Mucosa of descending colon (tissue), 3 donors: ENCODE measurements around the gene E2F2. TPM values are rescaled to one million over a fixed set of nuclear protein-coding genes. Genes with fewer than 3 reads are reported as not detected.
A peak's percentile ranks its signal among the peaks of the same experiment; 100 is the strongest.
"Not testable (repeated sequence)": the region's sequence is repeated elsewhere in the genome, so short reads cannot be mapped to it uniquely, and the experiment has no call there.

ENCODE experiments used
- ATAC-seq: fragments of 200-7000 bp; cut with Tn5 transposase; one replicate; pipeline ENCODE4 v1.9.1; 2020; ENCODE audit warnings: mild to moderate bottlenecking, moderate library complexity
- DNase-seq, 3 donors: peaks; one replicate each; pipeline ENCODE4 v3.0.0-alpha.2; 2020
- H3K36me3 ChIP-seq: fragments of 200-600 bp; one replicate; pipeline ENCODE4 v1.8.0; 2021; ENCODE audit warnings: low read depth, mild to moderate bottlenecking
- H3K4me1 ChIP-seq: fragments of 200-600 bp; one replicate; pipeline ENCODE4 v1.8.0; 2021; ENCODE audit warnings: low read depth, mild to moderate bottlenecking
- H3K4me3 ChIP-seq: fragments of 200-600 bp; one replicate; pipeline ENCODE4 v1.8.0; 2021; ENCODE audit warnings: mild to moderate bottlenecking
- H3K9me3 ChIP-seq: fragments of 200-600 bp; one replicate; pipeline ENCODE4 v1.8.0; 2021; ENCODE audit warnings: mild to moderate bottlenecking
- CTCF ChIP-seq: fragments of 200-600 bp; IDR thresholded peaks from one replicate; pipeline ENCODE4 v1.8.0; 2022; ENCODE audit warnings: antibody characterized with exemption, mild to moderate bottlenecking
- intact Hi-C, 2 donors: fragments of 100-400 bp; cut with DNase I in 1 of 2; cut with micrococcal nuclease in 1 of 2; formaldehyde crosslinking; loops; one replicate each; pipeline versions ENCODE4 v1.11.0 to v1.11.1; 2022; cut with DNase I, micrococcal nuclease
- total RNA-seq, 3 donors: library from RNA; stranded (reverse); fragmentation: NEBNext Ultra II Directional in 2 of 3; extraction: Animal tissue kit (Norgen Biotek cat#: 25700) in 2 of 3; gene quantifications; one replicate each; pipeline versions ENCODE4 v1.2.1 to v1.2.4, GENCODE V29; 2021 to 2023
- donor health status: DM: no; HTN: no; CAD: no; lungs with moderate emphysema.
- donor health status: DM: no; HTN: no; CAD: no.
- donor health status: DM: no; HTN: yes; CAD: no.

Gene E2F2
- total RNA-seq, 3 donors from 2014 or later: 8.6 to 18.0 (median 14.5) TPM

DNA sequence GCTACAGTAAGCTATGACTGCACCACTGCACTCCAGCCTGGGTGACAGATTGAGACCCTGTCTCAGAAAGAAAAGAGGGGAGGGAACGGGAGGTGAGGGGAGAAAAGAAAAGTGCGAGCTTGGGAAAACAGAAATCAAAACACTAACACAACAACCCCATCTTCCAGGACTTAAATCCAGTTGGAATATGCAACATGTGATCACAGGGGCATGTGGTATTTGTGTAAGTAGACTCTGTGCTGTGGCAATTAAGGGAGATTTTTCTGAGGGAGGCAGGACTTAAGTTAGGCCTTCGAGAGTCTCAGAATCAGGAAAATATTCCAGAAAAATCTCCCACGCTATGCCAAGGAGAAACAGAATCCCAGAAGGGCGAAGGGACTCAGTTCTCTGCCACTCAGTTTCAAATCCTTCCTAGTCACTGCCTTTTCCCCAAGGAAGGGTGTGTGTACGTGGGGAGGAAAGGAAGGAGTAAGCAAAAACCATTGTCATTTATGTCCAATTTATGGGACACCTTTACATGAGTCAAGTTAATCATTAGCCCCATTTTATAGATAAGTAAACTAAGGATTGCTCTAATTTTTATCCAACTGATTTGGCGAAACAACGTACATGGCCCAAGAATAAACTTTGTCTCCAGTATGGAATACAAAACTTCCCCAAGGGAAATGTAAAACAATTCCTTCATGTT is 16.0 kb upstream of the E2F2 start:
- intact Hi-C loops: no loop called here
- no peaks in the 10 kb centered on the region for H3K9me3 ChIP-seq
- H3K4me1 ChIP-seq: peaks cover 31% of the 10 kb centered on the region
- ATAC-seq (peak; percentile 77), DNase-seq (peak in 1 of 3 donors; percentile 52)
- TF ChIP-seq CTCF: no peak
- H3K36me3 ChIP-seq: no peaks in the 10 kb centered on the region
- H3K4me3 ChIP-seq: no peak overlapping the region

GRCh38 chr1:23545851-23546250 is 14.8 kb upstream of the E2F2 start:
- no peak for TF ChIP-seq CTCF
- DNase-seq (peak in 2 of 3 donors; percentile 58 to 66), ATAC-seq (peak; percentile 36)
- no peak overlapping the region for H3K4me3 ChIP-seq
- peaks cover 31% of the 10 kb centered on the region for H3K4me1 ChIP-seq
- intact Hi-C loops: loop anchor here in 1 of 2 donors (2.0 kb wide), 1 partner anchor 91 kb away; no protein-coding TSS in a partner anchor
- H3K36me3 ChIP-seq: no peaks in the 10 kb centered on the region
- no peaks in the 10 kb centered on the region for H3K9me3 ChIP-seq

DNA sequence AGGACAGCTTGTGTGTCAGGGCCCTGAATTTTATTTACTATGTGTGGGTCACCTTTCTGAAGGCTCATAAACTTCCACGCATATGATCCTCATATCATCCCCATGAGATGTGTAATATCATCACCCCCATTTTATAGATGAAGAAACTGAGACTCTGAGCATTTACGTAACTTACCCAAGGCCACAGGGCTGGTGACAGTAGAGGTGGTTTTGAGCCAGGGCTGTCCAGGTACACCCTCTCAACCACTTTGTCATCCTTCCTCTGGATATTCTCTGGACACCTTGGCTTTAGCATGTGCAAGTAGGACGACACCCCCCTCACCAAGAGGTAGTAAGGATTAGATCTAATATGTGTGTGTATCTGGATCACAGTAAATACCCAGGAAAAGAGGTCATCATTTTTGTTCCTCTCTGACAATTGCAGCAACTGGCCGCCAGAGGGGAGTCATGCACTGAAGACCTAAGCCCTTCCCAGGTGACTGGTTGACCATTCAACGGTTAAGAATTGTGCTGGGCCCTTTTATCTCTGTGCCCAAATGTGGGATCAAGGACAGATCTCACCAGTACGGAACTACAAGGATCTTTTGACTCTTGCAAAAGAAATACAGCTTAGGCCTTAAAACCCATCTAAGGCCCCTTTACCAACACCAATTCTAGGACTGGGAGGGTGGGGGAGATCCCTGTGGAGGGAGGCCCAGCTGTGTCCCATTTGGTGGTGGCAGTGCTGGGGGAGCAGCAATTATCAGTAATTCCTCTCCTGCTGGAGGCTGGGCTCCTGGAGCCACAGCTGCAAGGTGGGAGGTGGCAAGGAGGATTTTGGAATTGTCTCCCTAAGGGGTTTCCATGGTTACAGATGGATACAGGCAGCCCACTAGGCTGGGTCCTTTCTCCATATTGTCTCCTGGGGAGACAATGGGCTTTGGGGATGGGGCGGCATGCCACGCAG is 13.7 kb upstream of the E2F2 start:
- ATAC-seq (peak; percentile 71), DNase-seq (peak in 2 of 3 donors; percentile 82 to 85)
- peak; percentile 70 for TF ChIP-seq CTCF
- Histone ChIP-seq H3K36me3 (no peaks in the 10 kb centered on the region), H3K9me3 (no peaks in the 10 kb centered on the region), H3K4me3 (no peak overlapping the region), H3K4me1 (peaks cover 35% of the 10 kb centered on the region)
- intact Hi-C loops: loop anchor here (1.0 to 5.0 kb wide), 3 partner anchors 47 to 93 kb away; no protein-coding TSS in a partner anchor

- no peak for ATAC-seq
- Histone ChIP-seq H3K9me3 (no peaks in the 10 kb centered on the region), H3K36me3 (no peaks in the 10 kb centered on the region), H3K4me3 (no peak overlapping the region), H3K4me1 (peaks cover 38% of the 10 kb centered on the region)
- intact Hi-C loops: loop anchor here (1.0 to 5.0 kb wide), 3 partner anchors 47 to 93 kb away; no protein-coding TSS in a partner anchor
- no peak for TF ChIP-seq CTCF
- DNase-seq: no peak
Measured at GRCh38 chr1:23543707-23544443, 12.8 kb upstream of the E2F2 start.

DNA sequence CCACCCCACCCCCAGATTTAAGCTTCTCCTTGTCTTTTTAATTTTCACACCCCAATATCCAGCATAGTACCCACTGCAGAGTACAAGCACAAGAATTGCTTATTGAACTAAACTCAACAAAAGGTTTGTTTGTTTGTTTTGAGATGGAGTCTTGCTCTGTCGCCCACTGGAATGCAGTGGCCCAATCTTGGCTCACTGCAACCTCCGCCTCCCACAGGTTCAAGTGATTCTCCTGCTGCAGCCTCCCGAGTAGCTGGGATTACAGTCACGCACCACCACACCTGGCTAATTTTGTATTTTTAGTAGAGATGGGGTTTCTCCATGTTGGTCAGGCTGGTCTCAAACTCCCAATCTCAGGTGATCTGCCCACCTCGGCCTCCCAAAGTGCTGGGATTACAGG is 11.9 kb upstream of the E2F2 start:
- H3K9me3 ChIP-seq, H3K4me3 ChIP-seq, H3K36me3 ChIP-seq, DNase-seq, ATAC-seq: not testable (repeated sequence)
- peaks cover 33% of the 10 kb centered on the region for H3K4me1 ChIP-seq
- intact Hi-C loops: loop anchor here in 1 of 2 donors (5.0 kb wide), 1 partner anchor 46 kb away; no protein-coding TSS in a partner anchor
